Stimulated activated CD8-positive, alpha-beta memory T cell treated with anti-CD3 and anti-CD28 coated beads, Interleukin-7, amount 100 ng/mL, for 1 hour (primary cell): ENCODE results near the gene CHRND.

ENCODE experiments used
- DNase-seq, 2 donors: peaks; one replicate each; pipeline ENCODE4 v3.0.0-alpha.2; 2020; ENCODE audit warnings: low read depth in 2 of 2

Gene CHRND

DNA sequence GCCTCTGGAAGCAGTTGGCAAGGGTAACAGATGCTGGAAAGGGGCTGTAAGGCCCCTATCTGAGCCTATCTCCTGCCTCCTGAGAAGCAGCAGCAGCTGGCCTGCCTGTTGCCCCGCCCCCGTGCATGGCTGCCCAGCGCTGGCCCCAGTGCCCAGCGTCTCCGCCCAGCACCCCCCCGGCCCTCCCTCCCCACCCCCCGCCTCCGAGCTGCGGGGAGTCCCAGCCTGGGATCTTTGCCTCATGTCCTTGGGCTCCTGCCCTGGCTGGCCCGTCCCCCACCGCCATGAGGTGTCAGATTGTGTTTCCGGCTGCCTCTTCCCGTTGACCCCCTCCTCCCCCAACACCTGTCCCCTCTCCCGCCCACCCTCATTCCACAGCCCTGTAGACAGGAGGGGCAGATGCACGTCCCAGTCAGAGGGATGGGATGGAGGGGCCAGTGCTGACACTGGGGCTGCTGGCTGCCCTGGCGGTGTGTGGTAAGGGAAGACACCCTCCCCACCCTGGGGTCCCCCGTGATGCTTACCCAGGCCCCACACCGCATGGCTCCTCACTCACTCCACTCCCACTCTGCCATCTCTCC, at the start of gene CHRND:
CHRND (plus strand) TSS at position 370 of the 581 bp plus-strand sequence; CDS start at position 426, 56 bp downstream.
- DNase-seq: no peak

GRCh38 chr2:232476791-232477190, 49.2 kb upstream of the CHRND start:
- no peak for DNase-seq

DNA sequence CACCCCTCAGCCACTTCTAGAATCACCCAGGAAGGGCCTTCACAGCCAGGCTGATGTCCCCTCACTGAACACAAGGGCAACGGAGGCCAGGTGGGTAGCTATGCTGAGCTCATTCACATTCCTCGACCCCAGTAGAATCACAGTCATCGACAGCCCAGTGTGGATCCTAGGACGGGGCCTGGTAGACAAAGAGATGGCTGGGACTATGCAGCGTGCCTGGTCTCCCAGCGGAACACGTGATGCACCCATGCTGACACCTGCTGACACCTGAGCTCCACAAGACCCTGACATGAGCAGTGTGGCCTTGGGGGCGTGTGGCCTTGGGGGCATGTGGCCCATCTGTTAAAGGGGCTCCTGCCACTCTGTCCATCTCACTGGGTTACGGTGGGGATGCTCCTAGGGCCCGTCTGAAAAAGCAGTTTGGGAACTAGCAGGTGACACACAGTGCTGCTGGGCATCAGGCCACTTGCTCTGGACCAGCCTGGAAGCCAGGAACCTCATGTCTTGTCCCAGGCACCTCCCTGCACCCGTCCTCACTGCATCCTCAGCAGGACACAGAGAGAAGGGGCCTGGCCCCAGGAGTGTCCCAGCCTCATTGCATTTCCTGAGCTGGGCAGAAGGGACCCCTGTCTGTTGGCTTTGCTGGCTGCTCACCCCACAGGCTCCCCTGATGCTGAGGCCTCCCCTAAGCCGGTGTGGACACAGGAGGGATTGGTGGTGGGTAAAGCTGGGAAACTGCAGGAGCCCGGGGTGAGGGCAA, 48.0 kb upstream of the CHRND start:
- no peak for DNase-seq

DNA sequence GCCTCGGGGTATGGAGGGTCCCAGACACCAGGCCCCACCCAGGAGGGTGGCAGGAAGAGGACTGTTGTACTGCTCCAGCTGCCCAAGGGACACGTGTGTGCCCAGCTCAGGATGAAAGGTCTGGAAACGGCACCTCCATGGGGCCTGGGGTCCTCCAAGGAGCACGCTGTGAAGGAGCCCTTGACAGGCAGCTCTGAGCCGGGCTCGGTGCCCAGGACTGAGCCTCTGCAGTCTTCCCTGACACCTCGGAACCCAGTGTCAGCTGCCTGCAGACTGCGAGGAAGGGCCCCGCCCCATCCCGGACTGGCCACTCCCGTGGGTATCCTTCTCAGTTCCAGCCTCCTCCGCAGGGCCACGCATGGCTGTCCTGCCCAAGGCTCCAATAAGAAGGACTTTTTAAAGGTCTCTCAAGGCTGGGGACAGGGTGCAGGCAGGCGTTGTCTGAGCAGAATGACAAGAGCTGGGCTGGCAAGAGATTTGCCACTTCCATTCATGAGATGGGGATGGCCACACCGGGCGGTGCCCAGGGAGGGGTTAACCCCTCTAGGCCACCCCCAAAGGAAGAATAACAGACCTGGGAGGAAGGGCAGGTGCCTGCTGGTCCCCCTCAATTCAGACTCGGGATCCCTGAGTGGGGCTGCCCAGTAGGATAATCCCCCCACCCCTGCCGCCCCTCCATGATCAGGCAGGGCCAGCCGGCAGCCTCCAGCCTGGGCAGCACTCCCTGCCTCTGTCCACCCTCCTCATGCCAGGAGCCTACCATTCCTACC, 47.2 kb upstream of the CHRND start:
- DNase-seq: no peak

- DNase-seq: no peak
These were observed 46.4 kb upstream of the CHRND start for GRCh38 chr2:232479341-232480200.

DNA sequence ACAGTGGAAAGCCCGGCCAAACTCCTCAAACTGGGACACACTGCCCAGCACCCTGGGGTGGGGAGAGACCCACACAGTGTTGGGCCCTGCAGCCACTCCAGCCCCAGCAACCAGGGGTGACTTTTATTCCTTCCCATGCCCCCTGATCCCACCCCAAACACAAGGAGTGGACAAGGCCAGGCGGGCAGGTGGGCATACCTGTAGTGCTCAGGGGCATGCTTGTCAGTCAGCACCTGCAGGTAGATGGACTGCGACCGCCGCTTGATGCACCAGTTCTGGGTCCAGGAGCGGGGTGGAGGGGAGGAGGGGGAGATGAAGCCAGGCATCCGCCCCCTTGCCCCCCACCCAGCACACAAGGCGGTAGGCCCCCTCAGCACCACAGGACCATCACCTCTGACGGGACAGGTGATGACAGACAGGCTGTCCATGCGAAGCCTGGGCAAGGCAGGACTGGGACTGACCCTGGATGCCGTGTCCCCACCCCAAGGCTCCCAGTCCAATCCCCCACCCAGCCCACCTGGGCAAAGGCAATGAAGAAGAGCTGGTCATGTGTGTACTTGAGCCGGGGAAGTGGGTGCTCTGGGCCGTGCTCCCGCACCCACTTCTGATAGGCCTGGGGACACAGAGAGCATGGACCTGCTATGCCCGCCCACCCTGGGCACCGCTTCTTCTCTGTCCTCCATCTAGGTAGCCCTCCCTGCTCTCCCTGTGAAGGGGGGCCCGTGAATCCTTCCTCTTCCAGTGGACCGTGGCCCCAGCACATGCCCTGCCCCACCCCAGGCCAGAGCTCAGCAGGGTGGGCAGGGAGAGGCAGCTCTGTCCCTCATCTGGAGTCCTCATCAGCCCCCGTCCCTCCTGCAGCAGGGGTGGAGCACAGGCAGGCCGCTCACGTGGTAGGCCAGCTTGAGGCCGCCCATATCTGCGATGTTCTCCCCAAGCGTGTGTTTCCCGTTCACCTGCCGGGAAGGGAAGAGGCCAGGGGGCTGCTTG, 45.5 kb upstream of the CHRND start:
- no peak for DNase-seq

GRCh38 chr2:232481322-232482140, 44.4 kb upstream of the CHRND start:
- DNase-seq: no peak

- no peak for DNase-seq
These were observed 43.4 kb upstream of the CHRND start for GRCh38 chr2:232482301-232483238.

- DNase-seq: no peak
These were observed 42.5 kb upstream of the CHRND start for GRCh38 chr2:232483311-232483922.

DNA sequence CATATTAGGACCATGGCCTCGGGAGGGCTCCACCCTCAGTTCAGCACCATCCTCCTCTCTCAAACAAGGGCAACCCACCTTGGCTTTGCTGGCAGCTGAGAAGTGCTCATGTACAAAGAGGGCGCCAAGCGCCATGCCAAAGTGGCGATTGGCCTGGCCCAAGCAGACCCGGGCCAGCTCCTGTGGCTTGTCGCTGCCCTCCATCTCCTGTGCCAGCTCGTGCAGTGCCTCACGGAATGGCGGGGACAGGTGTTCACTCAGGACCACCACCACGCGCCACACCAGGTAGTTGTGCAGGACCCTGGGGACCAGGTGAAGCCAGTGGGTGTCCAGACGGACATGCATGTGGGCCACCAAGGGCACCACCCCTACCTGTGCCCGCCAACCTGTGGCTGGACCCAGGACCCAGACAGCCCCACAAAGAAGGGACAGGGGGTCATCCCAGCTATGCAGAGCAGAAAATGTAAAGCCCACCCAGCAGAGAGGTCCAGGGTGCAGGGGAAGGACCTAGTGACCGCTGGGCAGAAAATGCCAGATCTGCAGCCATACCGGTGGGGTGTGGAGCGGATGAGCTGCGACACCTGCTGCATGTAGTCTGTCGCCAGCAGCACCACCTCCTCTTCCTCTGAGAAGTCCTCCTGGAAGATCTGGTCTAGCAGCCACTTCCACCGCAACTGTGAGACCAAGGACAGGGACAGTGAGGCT, 41.9 kb upstream of the CHRND start:
- DNase-seq: no peak

DNA sequence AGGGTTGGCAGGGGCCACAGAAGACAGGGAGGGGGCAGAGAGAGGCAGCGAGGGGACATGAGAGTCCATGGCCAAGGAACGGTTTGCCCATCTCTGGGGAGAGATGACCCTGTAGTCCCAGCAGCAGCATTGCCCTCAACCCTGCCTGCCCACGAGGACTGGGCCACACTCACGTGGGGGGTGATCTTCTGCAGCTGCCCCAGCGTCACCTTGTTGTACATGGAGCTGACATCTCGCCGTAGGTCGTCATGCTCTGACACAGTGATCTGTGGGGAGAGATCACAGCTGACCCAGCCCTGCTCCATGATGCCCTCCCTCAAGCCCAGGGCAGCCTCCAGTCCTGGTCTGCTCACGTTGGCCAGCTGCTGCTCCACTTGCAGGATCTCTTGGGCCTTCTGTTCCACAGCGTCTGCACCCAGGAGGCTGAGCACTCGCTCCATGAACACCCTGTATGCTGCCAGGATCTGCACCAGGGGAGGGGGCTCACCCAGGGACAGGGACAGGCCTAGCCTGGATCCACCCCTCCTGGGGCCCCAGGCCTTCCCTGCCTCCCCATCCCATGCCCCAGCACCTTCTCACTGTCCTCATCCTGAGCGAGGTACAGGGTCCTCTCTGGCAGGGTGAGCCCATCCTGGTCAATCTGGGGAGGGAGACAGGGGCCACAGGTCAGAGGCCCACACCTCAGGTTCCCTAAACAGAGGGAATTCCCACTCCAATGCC, 41.2 kb upstream of the CHRND start:
- no peak for DNase-seq

GRCh38 chr2:232485348-232485756, 40.6 kb upstream of the CHRND start:
- no peak for DNase-seq

GRCh38 chr2:232485757-232486557, 40.0 kb upstream of the CHRND start:
- no peak for DNase-seq

DNA sequence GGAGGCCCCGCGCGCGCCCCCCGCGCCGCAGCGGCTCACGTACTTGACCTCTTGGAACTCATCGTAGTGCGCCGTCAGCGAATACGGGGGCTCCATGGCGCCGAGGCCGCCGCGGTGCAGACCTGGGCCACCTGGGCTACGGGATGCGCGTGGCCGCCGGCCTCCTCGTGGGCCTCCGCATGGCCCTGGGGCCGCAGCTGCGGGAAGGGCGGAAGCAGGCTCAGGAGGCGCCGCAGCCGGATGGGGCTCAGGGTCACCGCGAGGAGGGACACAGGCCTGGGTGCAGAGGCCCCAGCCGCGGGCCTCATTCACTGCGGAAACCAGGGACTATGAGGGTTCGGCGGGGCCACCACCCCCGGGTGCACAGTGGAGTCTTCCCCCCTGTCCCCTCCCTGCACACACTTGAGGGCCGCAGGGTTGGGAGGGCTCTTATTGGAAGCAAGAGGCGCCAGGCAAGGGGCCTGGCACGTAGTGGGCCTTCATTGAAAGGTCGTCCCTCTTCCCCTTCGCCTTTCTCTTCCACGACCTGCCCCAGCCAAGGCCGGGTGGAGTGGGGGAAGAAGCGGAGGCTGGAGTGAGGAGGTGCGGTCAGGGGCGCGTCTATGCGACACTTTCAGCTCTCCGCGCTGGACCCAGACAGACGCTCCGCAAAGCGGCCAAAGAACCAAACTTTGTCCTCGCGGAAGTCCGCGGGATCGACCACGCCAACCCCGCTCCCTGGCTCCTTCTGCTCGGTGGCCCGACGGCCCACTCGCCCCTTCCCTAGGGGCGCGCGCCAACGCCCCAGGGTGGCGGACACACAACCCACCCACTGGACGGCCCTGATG, 39.2 kb upstream of the CHRND start:
- no peak for DNase-seq
